Measurements from ENCODE around the gene ARHGAP6. TPM values are rescaled to one million over a fixed set of nuclear protein-coding genes. Genes with fewer than 3 reads are reported as not detected.

ARHGAP6 gene
- polyA plus RNA-seq, 4 donors: 1.1 to 3.5 (median 3.3) TPM; not detected in 1

DNA sequence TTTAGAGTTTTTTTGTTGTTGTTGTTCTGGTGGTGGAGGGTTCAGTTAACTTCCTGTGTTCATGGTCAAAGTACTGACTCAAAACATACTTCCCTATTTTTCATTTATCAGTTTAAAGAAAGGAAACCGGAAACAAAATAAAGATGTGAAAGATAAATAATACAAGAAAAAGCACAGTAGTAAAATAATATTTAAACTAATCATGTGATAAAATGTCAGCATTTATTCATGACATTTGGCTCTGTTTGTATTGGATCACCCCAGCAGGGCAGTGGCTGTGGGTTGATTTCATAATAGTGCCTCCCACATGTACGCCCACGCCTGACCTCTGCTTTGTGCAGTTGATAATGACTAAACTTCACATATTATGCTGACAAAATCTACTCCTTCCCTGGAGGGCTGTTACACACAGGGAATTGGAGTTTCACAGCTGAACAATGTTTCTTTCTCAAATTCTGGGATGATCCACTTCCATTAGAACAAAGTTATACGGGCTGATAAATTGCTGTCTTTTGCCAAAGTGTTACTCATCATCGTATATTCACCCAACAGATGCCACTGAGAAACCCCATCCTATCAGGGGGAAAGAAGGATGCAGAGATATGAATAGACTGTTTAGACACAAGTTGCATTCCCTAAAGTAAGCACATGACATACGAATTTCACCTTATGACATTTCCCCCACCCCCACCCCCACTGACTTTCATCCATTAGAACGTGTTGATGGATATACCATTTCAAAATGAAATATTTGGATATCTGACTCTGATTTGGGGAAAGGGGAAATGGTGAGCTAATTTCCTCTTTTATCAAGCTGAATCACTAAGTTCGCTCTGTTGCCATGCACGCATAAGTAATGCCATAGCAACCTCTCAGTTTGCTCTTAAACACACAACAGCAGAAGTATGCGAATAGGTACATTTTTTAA is 324.2 kb downstream of the ARHGAP6 start:
- DNase-seq (peak in 1 of 2 donors; percentile 40), FAIRE-seq (no peak)
- Histone ChIP-seq H3K27ac (ENCODE audit: low read depth in 1 of 3, low read length in 2 of 3) (peak overlapping the region in 2 of 3 donors; percentile 13 to 49), H3K9me3 (ENCODE audit: control insufficient read depth in 2 of 2, insufficient read depth in 1 of 2, low read depth in 1 of 2, low read length in 1 of 2) (no peaks in the 10 kb centered on the region), H3K4me1 (ENCODE audit: control insufficient read depth in 3 of 3, insufficient read depth in 2 of 3, low read depth in 1 of 3, low read length in 2 of 3) (peaks cover 0 to 10% (median 0%) of the 10 kb centered on the region in 3 donors), H3K4me3 (ENCODE audit: low read depth in 1 of 3, low read length in 3 of 3) (no peak overlapping the region), H3K36me3 (ENCODE audit: control insufficient read depth in 3 of 3, insufficient read depth in 2 of 3, low read depth in 1 of 3, low read length in 3 of 3) (no peaks in the 10 kb centered on the region), H3K27me3 (ENCODE audit: control insufficient read depth in 3 of 3, insufficient read depth in 3 of 3, low read length in 3 of 3) (no peaks in the 10 kb centered on the region)
- 23 to 49% (median 37%) methylated on average over 10 of the region's 10 CpGs for WGBS, 3 donors

DNA sequence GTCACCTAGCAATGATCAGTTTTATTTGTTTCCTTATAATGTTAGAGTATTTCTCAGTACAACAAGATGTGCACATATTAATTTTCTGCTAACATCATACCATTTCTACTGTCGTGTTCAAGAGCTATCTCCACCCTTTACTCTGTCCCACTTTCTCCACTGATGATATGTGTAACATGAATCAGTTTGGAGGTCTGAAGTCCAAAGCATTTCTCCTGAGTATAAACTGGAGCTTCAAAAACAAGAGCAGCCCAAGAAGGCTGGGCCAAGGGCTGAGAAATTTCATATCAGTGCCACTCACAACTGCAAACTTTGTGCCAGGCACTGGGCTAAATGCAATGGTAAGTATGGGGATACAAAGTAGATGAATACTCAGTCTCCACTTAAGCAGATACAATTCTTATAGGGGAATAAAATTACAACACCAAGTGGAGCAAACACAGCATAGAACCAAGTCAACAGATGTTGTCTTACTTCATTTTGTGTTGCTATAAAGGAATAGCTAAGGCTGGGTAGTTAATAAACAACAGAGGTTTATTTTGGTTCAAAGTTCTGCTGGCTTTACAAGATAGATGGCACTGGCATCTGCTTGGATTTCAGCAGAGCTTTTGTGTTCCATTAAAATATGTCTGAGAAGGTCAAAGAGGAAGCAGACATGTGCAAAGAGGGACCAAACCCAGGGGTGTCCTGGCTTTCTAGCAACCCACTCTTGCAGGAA is 328.3 kb downstream of the ARHGAP6 start:
- peak in 1 of 2 donors; percentile 60 for DNase-seq
- H3K4me3 ChIP-seq (ENCODE audit: low read depth in 1 of 3, low read length in 3 of 3): no peak overlapping the region
- H3K36me3 ChIP-seq (ENCODE audit: control insufficient read depth in 3 of 3, insufficient read depth in 2 of 3, low read depth in 1 of 3, low read length in 3 of 3): no peaks in the 10 kb centered on the region
- no peak for FAIRE-seq
- peak overlapping the region in 1 of 3 donors; percentile 47 for H3K27ac ChIP-seq (ENCODE audit: low read depth in 1 of 3, low read length in 2 of 3)
- H3K4me1 ChIP-seq (ENCODE audit: control insufficient read depth in 3 of 3, insufficient read depth in 2 of 3, low read depth in 1 of 3, low read length in 2 of 3): peaks cover 0 to 14% (median 0%) of the 10 kb centered on the region in 3 donors
- 38 to 76% (median 54%) methylated on average over 1 of the region's 1 CpG for WGBS, 3 donors
- no peaks in the 10 kb centered on the region for H3K9me3 ChIP-seq (ENCODE audit: control insufficient read depth in 2 of 2, insufficient read depth in 1 of 2, low read depth in 1 of 2, low read length in 1 of 2)
- no peaks in the 10 kb centered on the region for H3K27me3 ChIP-seq (ENCODE audit: control insufficient read depth in 3 of 3, insufficient read depth in 3 of 3, low read length in 3 of 3)

DNA sequence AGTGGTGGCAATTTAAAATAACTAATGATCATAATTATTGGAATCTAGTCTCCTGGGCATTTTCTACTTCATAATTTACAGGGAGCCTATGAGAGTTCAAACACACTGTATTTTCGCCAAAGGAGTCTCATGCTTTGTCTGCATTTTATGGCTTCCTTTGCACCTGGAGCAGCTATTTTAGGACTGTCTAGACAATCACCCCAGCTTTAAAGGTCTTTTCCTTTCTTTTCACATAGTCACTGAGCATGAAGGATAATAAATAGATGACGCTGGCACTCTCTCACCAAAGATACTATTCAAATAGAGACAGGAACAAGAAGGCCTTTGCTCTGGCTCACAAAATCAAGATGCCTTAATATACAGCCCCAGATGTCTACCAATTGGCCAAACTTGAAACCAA is 329.5 kb downstream of the ARHGAP6 start:
- FAIRE-seq: no peak
- WGBS, 3 donors: 43 to 51% (median 46%) methylated on average over 2 of the region's 2 CpGs

DNA sequence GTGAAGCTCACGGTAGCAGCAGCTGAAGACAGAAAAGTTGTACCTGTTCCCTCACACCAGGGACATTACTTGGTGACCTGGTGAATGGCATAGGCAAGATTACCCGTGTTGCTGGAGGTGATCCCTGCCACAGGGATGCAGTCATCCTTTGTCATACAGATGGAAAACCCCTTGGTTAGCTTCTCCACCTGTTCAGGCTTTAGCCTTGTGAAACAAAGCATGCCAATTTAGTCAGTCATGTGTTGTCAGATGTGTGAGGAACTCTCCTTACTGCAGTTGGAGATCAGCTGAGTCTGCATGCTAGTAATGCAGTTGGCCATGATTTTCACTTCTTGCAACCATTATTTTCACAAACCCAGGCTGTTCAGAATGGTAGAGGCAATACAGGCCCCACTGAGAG is 331.6 kb downstream of the ARHGAP6 start:
- Histone ChIP-seq H3K27ac (ENCODE audit: low read depth in 1 of 3, low read length in 2 of 3) (no peak overlapping the region), H3K9me3 (ENCODE audit: control insufficient read depth in 2 of 2, insufficient read depth in 1 of 2, low read depth in 1 of 2, low read length in 1 of 2) (no peaks in the 10 kb centered on the region), H3K36me3 (ENCODE audit: control insufficient read depth in 3 of 3, insufficient read depth in 2 of 3, low read depth in 1 of 3, low read length in 3 of 3) (no peaks in the 10 kb centered on the region), H3K4me3 (ENCODE audit: low read depth in 1 of 3, low read length in 3 of 3) (no peak overlapping the region), H3K27me3 (ENCODE audit: control insufficient read depth in 3 of 3, insufficient read depth in 3 of 3, low read length in 3 of 3) (no peaks in the 10 kb centered on the region), H3K4me1 (ENCODE audit: control insufficient read depth in 3 of 3, insufficient read depth in 2 of 3, low read depth in 1 of 3, low read length in 2 of 3) (peaks cover 0 to 14% (median 0%) of the 10 kb centered on the region in 3 donors)
- WGBS, 3 donors: 46 to 94% (median 68%) methylated on average over 2 of the region's 2 CpGs
- FAIRE-seq: no peak
- DNase-seq: no peak

More for the DNA sequence above, 329.5 kb downstream of the ARHGAP6 start:
- DNase-seq: no peak
- H3K9me3 ChIP-seq (ENCODE audit: control insufficient read depth in 2 of 2, insufficient read depth in 1 of 2, low read depth in 1 of 2, low read length in 1 of 2): no peaks in the 10 kb centered on the region
- no peaks in the 10 kb centered on the region for H3K27me3 ChIP-seq (ENCODE audit: control insufficient read depth in 3 of 3, insufficient read depth in 3 of 3, low read length in 3 of 3)
- peaks cover 0 to 14% (median 0%) of the 10 kb centered on the region in 3 donors for H3K4me1 ChIP-seq (ENCODE audit: control insufficient read depth in 3 of 3, insufficient read depth in 2 of 3, low read depth in 1 of 3, low read length in 2 of 3)
- no peak overlapping the region for H3K27ac ChIP-seq (ENCODE audit: low read depth in 1 of 3, low read length in 2 of 3)
- no peak overlapping the region for H3K4me3 ChIP-seq (ENCODE audit: low read depth in 1 of 3, low read length in 3 of 3)
- H3K36me3 ChIP-seq (ENCODE audit: control insufficient read depth in 3 of 3, insufficient read depth in 2 of 3, low read depth in 1 of 3, low read length in 3 of 3): no peaks in the 10 kb centered on the region

DNA sequence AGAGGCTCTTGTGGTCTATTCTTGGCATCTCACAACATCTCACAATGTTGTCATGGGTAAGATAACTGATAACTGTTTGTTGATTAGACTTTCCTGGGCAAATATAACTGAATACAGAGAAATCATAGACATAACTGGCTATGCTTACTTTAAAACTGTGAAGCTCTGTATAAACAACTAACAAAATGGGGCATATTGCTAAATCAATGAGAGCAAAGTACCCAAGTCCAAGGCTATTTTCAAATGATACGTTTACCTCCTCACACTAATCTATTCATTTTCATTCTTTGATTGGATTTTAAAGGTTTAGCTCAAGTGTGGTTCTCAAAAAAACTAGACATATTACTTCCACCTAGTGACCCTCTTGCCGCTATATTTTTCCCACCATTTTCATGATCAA is 333.9 kb downstream of the ARHGAP6 start:
- no peak overlapping the region for H3K4me3 ChIP-seq (ENCODE audit: low read depth in 1 of 3, low read length in 3 of 3)
- H3K9me3 ChIP-seq (ENCODE audit: control insufficient read depth in 2 of 2, insufficient read depth in 1 of 2, low read depth in 1 of 2, low read length in 1 of 2): no peaks in the 10 kb centered on the region
- FAIRE-seq: no peak
- H3K4me1 ChIP-seq (ENCODE audit: control insufficient read depth in 3 of 3, insufficient read depth in 2 of 3, low read depth in 1 of 3, low read length in 2 of 3): peaks cover 0 to 7% (median 0%) of the 10 kb centered on the region in 3 donors
- DNase-seq: no peak
- no peak overlapping the region for H3K27ac ChIP-seq (ENCODE audit: low read depth in 1 of 3, low read length in 2 of 3)
- H3K36me3 ChIP-seq (ENCODE audit: control insufficient read depth in 3 of 3, insufficient read depth in 2 of 3, low read depth in 1 of 3, low read length in 3 of 3): no peaks in the 10 kb centered on the region
- no peaks in the 10 kb centered on the region for H3K27me3 ChIP-seq (ENCODE audit: control insufficient read depth in 3 of 3, insufficient read depth in 3 of 3, low read length in 3 of 3)
- WGBS, 3 donors: 54 to 79% (median 58%) methylated on average over 2 of the region's 2 CpGs

DNA sequence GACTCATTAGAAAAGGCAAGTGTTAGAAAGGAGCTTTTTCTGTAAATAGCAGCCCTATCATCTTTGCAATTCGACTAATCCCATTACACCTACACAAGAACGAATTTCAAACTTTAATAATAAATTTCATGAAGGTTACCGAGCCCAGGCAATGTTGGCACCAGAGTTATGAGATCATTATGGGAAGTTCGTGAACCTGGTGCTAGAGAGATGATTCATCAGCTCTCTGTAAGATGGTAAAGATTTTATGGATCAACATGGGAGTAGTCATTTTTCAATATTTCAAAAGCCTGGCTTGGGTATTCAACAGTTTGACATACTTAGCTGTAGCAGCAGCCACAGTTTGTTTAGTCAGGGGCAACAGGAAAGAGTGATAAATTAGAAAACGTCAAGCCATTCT is 336.7 kb downstream of the ARHGAP6 start:
- peaks cover 0 to 2% of the 10 kb centered on the region in 2 donors for H3K9me3 ChIP-seq (ENCODE audit: control insufficient read depth in 2 of 2, insufficient read depth in 1 of 2, low read depth in 1 of 2, low read length in 1 of 2)
- H3K27ac ChIP-seq (ENCODE audit: low read depth in 1 of 3, low read length in 2 of 3): no peak overlapping the region
- no peaks in the 10 kb centered on the region for H3K4me1 ChIP-seq (ENCODE audit: control insufficient read depth in 3 of 3, insufficient read depth in 2 of 3, low read depth in 1 of 3, low read length in 2 of 3)
- no peak overlapping the region for H3K4me3 ChIP-seq (ENCODE audit: low read depth in 1 of 3, low read length in 3 of 3)
- DNase-seq (no peak), FAIRE-seq (no peak)
- WGBS, 3 donors: 37 to 58% (median 41%) methylated on average over 5 of the region's 5 CpGs
- H3K36me3 ChIP-seq (ENCODE audit: control insufficient read depth in 3 of 3, insufficient read depth in 2 of 3, low read depth in 1 of 3, low read length in 3 of 3): no peaks in the 10 kb centered on the region
- H3K27me3 ChIP-seq (ENCODE audit: control insufficient read depth in 3 of 3, insufficient read depth in 3 of 3, low read length in 3 of 3): no peaks in the 10 kb centered on the region

DNA sequence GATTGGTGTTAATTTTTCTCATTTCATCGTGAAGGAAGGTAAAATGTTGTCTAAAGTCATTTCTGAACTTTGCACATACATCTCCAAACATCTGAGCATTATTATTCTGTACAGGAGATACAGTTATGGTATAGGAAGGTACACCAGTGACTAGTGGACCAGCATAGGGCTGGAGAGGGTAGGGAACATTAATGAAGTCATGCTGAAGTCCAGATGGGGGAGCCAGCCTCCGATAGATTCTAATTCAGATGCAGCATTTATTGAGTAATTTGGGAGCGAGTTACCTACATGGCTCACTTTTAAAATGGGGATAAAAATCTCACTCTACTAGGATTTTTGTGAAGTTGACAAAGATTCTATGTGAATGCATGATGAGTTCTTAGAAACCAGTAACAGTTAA is 337.6 kb downstream of the ARHGAP6 start:
- DNase-seq (no peak), FAIRE-seq (no peak)
- H3K27me3 ChIP-seq (ENCODE audit: control insufficient read depth in 3 of 3, insufficient read depth in 3 of 3, low read length in 3 of 3): no peaks in the 10 kb centered on the region
- no peaks in the 10 kb centered on the region for H3K36me3 ChIP-seq (ENCODE audit: control insufficient read depth in 3 of 3, insufficient read depth in 2 of 3, low read depth in 1 of 3, low read length in 3 of 3)
- 53 to 87% (median 71%) methylated on average over 3 of the region's 3 CpGs for WGBS, 3 donors
- no peak overlapping the region for H3K27ac ChIP-seq (ENCODE audit: low read depth in 1 of 3, low read length in 2 of 3)
- H3K4me1 ChIP-seq (ENCODE audit: control insufficient read depth in 3 of 3, insufficient read depth in 2 of 3, low read depth in 1 of 3, low read length in 2 of 3): no peaks in the 10 kb centered on the region
- H3K9me3 ChIP-seq (ENCODE audit: control insufficient read depth in 2 of 2, insufficient read depth in 1 of 2, low read depth in 1 of 2, low read length in 1 of 2): peaks cover 0 to 3% of the 10 kb centered on the region in 2 donors
- H3K4me3 ChIP-seq (ENCODE audit: low read depth in 1 of 3, low read length in 3 of 3): no peak overlapping the region

DNA sequence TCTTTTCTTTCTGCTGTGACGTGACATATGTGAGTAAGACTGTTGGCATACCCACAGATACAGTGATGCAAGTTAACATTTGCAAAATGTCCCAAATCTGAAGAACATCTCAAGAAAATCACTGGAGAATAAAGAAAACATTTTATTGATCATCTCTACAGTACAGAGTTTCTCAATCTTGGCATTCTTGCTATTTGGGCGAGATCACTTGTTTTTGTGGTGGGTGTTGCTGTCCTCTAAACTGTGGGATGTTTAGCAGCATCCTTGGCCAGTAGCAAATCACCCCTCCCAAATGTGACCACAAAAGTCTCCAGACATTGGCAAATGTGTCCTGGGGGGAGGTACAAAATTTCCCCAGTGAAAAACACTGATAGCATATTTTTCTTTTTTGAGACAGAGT is 343.7 kb downstream of the ARHGAP6 start:
- Histone ChIP-seq H3K4me1 (ENCODE audit: control insufficient read depth in 3 of 3, insufficient read depth in 2 of 3, low read depth in 1 of 3, low read length in 2 of 3) (no peaks in the 10 kb centered on the region), H3K36me3 (ENCODE audit: control insufficient read depth in 3 of 3, insufficient read depth in 2 of 3, low read depth in 1 of 3, low read length in 3 of 3) (no peaks in the 10 kb centered on the region), H3K27ac (ENCODE audit: low read depth in 1 of 3, low read length in 2 of 3) (no peak overlapping the region), H3K27me3 (ENCODE audit: control insufficient read depth in 3 of 3, insufficient read depth in 3 of 3, low read length in 3 of 3) (no peaks in the 10 kb centered on the region), H3K4me3 (ENCODE audit: low read depth in 1 of 3, low read length in 3 of 3) (no peak overlapping the region), H3K9me3 (ENCODE audit: control insufficient read depth in 2 of 2, insufficient read depth in 1 of 2, low read depth in 1 of 2, low read length in 1 of 2) (peaks cover 0 to 3% of the 10 kb centered on the region in 2 donors)
- DNase-seq: no peak
- WGBS, 3 donors: 52 to 65% (median 61%) methylated on average over 2 of the region's 2 CpGs
- FAIRE-seq: no peak
